Hindlimb muscle (tissue), 1 donor: Measurements from ENCODE around the gene NCF2. TPM values are rescaled to one million over a fixed set of nuclear protein-coding genes. Genes with fewer than 3 reads are reported as not detected.

Experiments used
- DNase-seq: peaks from one replicate; pipeline ENCODE4 v3.0.0-alpha.2; 2013
- polyA plus RNA-seq: library from polyadenylated mRNA; unstranded; fragments of 120-200 nt; gene quantifications from one replicate; pipeline ENCODE4 v1.2.1, GENCODE V29; 2013; ENCODE audit not compliant: insufficient read length

Gene NCF2
- polyA plus RNA-seq, 1 donor, result 5.5 TPM

DNA sequence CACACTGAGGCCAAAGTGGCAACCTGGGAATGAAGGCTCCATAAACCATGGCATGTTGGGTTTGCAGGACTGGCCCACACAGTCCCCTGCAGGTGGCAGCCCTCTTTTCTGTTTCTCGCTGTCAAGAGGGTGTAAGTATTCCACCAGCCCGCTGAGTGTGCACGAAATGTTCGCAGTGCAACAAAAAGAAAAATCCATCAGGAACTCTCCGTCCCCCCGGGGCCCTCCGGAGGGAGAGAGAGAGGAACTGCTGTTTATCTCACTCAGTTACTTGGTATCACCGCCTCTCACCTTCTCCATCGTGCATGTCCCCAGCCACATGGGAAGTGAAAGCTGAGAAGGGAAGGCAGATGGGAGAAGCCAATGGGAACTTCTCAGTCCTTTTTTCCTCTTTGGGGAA, 38.3 kb downstream of the NCF2 start:
- no peak for DNase-seq

DNA sequence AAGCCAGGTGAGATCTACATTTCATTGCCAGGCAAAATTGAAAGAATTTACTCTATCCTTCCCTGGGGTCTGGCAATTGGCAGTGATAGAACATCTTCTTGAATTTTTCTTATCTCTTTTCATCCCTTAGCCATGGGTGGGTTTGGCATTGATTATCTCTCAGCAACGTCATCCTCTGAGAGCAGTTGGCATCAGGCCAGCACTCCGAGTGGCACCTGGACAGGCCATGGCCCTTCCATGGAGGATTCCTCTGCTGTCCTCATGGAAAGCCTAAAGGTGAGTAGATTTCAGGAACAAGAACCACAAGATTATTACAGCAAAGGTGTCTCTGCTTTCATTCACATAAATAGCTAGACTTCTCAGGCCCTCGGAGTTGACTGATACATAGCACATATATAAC, 39.3 kb downstream of the NCF2 start:
- no peak for DNase-seq

- DNase-seq, result no peak
These were observed 42.1 kb downstream of the NCF2 start for GRCh38 chr1:183548116-183548515.

GRCh38 chr1:183546427-183546826, 43.8 kb downstream of the NCF2 start:
- no peak for DNase-seq

GRCh38 chr1:183544598-183545297, 45.5 kb downstream of the NCF2 start:
- no peak for DNase-seq

DNA sequence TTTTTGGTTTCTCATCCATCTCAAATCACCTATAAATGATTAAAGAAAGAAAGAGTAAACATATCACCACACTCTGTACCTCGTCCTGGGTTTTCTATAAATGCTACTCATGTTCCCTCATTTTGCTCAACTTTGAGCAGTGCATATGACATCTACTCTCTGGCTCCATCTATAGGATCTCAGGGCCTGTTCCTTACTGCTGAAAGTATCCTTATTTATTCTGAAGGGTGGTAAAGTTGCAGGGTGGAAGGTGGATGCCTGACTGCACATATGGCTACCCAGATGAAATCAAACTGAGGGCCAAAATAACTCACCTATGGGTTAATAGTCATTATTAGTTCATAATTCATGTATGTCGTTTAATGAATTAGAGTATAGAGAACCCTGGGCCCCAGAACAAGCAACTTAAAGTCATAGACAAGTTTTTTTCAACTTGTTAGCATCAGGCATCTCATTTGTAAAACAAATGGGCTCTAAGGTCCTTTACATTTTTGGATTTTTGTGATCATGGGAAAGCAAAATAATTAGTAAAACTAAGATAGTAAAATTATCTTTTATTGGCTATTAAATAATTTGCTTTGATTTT, 46.5 kb downstream of the NCF2 start:
- DNase-seq, result peak; percentile 43

DNA sequence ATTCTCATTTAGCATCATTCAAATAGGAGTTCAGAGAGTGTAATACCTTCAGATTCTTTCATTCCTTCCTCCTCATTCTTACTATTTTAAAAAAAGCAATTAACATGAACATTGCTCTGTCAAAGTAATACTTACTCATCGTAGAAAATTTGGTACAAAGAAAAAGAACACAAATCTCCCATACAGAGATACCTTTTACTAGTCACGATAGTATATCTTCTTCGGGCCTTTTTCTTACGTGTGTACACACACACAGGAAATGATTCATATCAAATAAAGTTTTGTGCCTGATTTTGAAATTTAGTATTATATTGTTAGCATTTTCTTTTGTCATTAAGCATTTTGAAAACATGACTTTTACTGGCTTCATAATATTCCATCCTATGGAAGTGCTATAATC, 52.9 kb downstream of the NCF2 start:
- no peak for DNase-seq

DNA sequence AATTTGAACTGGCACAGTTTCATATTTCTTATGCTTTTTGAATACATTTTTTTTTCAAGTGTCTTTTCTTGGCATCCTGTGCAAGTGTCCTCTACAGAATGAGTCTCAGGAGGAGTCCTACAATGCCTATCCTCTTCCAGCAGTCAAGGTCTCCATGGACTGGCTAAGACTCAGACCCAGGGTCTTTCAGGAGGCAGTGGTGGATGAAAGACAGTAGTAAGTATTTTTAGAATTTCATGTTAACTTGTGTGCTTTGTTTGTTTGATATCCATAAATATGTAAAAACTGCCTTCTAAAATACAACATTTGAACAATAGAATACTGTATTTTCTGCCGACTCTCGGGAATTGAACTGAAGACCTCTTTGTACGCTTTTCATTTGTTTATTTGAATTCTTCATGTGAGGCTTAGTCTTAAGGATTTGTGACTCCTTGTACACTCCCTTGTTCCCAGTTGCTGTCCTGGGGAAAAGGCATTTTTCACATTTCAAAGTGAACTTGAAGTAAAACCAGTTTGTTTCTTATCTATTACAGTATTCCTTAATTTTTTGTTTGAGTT, 56.6 kb downstream of the NCF2 start:
- DNase-seq, result no peak

GRCh38 chr1:183528577-183528976, 61.7 kb downstream of the NCF2 start:
- no peak for DNase-seq

- DNase-seq, result no peak
These were observed 68.2 kb downstream of the NCF2 start for GRCh38 chr1:183522104-183522503.

- DNase-seq, result no peak
These were observed 69.9 kb downstream of the NCF2 start for GRCh38 chr1:183520379-183520778.

- DNase-seq, result no peak
These were observed 72.9 kb downstream of the NCF2 start for GRCh38 chr1:183517401-183517800.

DNA sequence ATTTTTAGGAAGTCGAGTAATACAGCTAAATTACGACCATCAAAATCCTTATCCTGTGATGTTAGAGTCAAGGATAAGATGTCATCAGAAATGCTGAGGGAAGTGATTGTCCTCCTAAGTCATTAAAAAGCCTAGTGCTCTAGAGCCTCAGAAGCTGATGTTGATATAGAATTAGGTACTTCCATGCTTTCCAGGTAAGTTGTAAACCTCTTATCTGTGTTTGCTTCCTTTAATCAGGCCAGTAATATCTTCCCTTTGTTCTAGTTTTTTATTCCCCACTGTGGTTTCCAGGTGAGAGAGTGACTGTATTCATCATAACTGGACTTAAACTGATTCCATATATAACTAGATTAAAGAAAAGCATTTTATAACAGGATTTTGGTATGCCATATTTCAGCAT, 73.5 kb downstream of the NCF2 start:
- no peak for DNase-seq

DNA sequence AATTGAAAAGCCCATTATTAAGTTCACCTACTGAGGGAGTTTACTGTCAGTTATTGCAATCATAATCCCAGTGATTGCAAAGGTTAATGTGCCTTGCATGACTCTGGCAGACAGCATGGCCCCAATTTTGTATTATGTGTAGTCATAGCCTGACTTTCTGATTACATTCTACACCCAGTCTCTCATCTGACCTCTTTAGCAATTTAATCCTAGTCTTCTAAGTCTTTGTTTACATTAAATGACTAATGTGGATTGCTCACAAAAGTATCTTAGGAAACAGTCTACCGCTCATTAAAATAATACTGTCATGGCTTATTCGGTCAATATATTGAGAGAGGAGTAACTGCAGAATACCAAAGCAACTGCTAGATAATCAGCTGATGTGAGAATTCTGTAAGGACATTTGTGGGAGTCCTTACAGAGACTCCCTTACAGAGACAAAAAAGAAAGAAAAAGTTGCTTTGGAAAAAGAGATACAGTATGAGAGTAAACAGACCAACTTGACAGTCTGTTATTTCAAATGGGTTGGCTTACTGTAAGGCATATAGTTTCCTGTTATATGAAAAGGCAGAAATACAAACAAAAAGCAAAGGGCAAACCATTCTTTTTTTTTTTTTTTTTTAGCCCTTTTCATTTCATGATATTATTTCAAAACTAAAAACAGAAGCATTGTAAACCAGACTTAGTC, 75.1 kb downstream of the NCF2 start:
- no peak for DNase-seq

DNA sequence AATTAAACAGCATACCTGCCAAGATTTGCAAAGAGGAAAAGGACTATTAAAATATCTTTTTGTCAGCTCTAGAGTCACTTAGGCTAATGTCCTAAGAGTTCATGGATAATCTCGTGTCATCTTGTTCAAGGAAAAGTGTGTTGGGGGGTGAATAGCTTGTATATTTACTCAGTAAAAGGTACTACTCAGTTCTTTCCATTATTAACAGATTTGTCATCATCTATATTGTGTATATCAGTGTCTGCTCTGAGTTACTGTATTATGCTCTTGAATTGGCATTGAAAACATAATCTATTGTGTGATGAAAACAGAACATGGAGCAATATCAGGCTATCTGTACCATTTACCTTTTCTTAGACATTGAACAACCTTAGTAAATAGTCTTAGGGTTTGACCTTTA, 76.0 kb downstream of the NCF2 start:
- no peak for DNase-seq

- no peak for DNase-seq
These were observed 77.8 kb downstream of the NCF2 start for GRCh38 chr1:183512450-183512849.

GRCh38 chr1:183508694-183509093, 81.6 kb downstream of the NCF2 start:
- no peak for DNase-seq

- no peak for DNase-seq
These were observed 83.7 kb downstream of the NCF2 start for GRCh38 chr1:183506561-183506960.

Other genes starting within 250 kb of the NCF2 start
- gene NMNAT2, start 172.1 kb downstream of the NCF2 start, polyA plus RNA-seq, result 0.85 TPM
- gene SMG7, start 118.0 kb downstream of the NCF2 start, polyA plus RNA-seq, result 39.5 TPM
- gene ARPC5, start 45.3 kb upstream of the NCF2 start, polyA plus RNA-seq, result 76.7 TPM
- not detected for gene APOBEC4, start 62.9 kb upstream of the NCF2 start, polyA plus RNA-seq
- 21.6 TPM for gene RGL1, start 214.7 kb upstream of the NCF2 start, polyA plus RNA-seq